ENCODE data around the gene GPC1. TPM values are rescaled to one million over a fixed set of nuclear protein-coding genes. Genes with fewer than 3 reads are reported as not detected.

Gene GPC1
- total and polyA plus RNA-seq, 2 experiments from 2014 or later: 9.0 to 46.2 TPM

GRCh38 chr2:240393831-240394410, 41.5 kb upstream of the GPC1 start (continued):
- no peak for TF ChIP-seq CTCF (conservative IDR thresholded peaks at IDR 0.05; ENCODE audit: low read depth in 2 of 2)
- TF ChIP-seq, protein P1, sequence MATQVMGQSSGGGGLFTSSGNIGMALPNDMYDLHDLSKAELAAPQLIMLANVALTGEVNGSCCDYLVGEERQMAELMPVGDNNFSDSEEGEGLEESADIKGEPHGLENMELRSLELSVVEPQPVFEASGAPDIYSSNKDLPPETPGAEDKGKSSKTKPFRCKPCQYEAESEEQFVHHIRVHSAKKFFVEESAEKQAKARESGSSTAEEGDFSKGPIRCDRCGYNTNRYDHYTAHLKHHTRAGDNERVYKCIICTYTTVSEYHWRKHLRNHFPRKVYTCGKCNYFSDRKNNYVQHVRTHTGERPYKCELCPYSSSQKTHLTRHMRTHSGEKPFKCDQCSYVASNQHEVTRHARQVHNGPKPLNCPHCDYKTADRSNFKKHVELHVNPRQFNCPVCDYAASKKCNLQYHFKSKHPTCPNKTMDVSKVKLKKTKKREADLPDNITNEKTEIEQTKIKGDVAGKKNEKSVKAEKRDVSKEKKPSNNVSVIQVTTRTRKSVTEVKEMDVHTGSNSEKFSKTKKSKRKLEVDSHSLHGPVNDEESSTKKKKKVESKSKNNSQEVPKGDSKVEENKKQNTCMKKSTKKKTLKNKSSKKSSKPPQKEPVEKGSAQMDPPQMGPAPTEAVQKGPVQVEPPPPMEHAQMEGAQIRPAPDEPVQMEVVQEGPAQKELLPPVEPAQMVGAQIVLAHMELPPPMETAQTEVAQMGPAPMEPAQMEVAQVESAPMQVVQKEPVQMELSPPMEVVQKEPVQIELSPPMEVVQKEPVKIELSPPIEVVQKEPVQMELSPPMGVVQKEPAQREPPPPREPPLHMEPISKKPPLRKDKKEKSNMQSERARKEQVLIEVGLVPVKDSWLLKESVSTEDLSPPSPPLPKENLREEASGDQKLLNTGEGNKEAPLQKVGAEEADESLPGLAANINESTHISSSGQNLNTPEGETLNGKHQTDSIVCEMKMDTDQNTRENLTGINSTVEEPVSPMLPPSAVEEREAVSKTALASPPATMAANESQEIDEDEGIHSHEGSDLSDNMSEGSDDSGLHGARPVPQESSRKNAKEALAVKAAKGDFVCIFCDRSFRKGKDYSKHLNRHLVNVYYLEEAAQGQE (IDR thresholded peaks at IDR 0.05; ENCODE audit: unreplicated experiment): no peak
- TF ChIP-seq NANOG (IDR thresholded peaks at IDR 0.05; ENCODE audit: borderline replicate concordance): no peak

DNA sequence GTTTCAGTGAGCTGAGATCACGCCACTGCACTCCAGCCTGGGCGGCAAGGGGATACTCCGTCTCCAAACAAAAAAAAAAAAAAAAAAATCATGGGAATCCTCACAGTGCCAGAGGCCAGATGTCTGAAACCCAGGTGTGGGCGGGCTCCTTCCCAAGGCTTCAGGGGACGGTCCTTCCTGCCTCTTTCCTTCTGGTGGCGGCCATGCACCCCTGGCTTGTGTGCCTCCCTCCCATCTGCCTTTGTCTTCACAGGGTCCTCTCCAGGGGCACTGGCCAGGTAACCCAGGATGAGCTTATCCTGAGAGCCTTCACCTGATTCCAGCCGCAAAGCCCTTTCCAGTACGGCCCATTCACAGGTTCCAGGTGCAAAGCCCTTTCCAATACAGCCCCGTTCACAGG, 40.9 kb upstream of the GPC1 start:
- Mint-ChIP-seq H3K36me3 (ENCODE audit: low read depth) (no peaks in the 10 kb centered on the region), H3K27ac (no peak overlapping the region), H3K9me3 (no peaks in the 10 kb centered on the region; the same call in 2 of the 3 replicates), H3K4me3 (no peak overlapping the region), H3K27me3 (ENCODE audit: insufficient read depth, low read depth, poor library complexity) (peaks cover 5% of the 10 kb centered on the region), H3K4me1 (peaks cover 7% of the 10 kb centered on the region)
- Histone ChIP-seq H3K9me2 (ENCODE audit: insufficient read depth) (no peaks in the 10 kb centered on the region), H3K27me3 (ENCODE audit: insufficient read depth) (no peaks in the 10 kb centered on the region), H3K79me2 (replicated peaks; ENCODE audit: insufficient read depth) (no peaks in the 10 kb centered on the region), H3K4me2 (no peak overlapping the region), H3K4me3 (no peak overlapping the region), H3K27ac (ENCODE audit: low read depth) (no peak overlapping the region), H3K4me1 (ENCODE audit: insufficient read depth) (no peaks in the 10 kb centered on the region), H4K20me1 (replicated peaks; ENCODE audit: insufficient read depth) (no peaks in the 10 kb centered on the region), H3F3A (replicated peaks; ENCODE audit: low read depth) (no peaks in the 10 kb centered on the region), H3K36me3 (ENCODE audit: insufficient read depth) (no peaks in the 10 kb centered on the region), H2AFZ (no peak overlapping the region)
- ATAC-seq (no peak), DNase-seq (ENCODE audit: low spot score) (no peak)
- TF ChIP-seq ZNF462 (CRISPR knock-in tag; IDR thresholded peaks at IDR 0.05) (no peak), CTCF (conservative IDR thresholded peaks at IDR 0.05; ENCODE audit: low read depth in 2 of 2) (no peak), ETS1 (IDR thresholded peaks at IDR 0.05) (no peak), NANOG (IDR thresholded peaks at IDR 0.05; ENCODE audit: borderline replicate concordance) (no peak)
